Ovary (tissue), 3 donors: ENCODE measurements around the gene RAB37.

Experiments
- CTCF ChIP-seq, 3 donors: fragments of 450-650 bp in 2 of 3; fragments of 200-600 bp in 1 of 3; IDR thresholded peaks; one replicate each; pipeline versions ENCODE4 v1.5.1 to v1.8.0; 2016 to 2022; ENCODE audit warnings: antibody characterized with exemption in 3 of 3, mild to moderate bottlenecking in 1 of 3
- EP300 ChIP-seq: sonication (generic); formaldehyde crosslinking; IDR thresholded peaks from one replicate; pipeline ENCODE4 v1.6.1; 2017; ENCODE audit warnings: antibody characterized with exemption
- donor health status: DM: no; HTN: no; CAD: no.

GRCh38 chr17:74697515-74697914 lies 39.5 kb upstream of the RAB37 start:
- TF ChIP-seq CTCF (IDR thresholded peaks at IDR 0.05), result no peak
- no peak for TF ChIP-seq EP300
